ENCODE measurements around the gene RPL4.
"Not testable (repeated sequence)": the region's sequence is repeated elsewhere in the genome, so short reads cannot be mapped to it uniquely, and the experiment has no call there.

Gene RPL4

DNA sequence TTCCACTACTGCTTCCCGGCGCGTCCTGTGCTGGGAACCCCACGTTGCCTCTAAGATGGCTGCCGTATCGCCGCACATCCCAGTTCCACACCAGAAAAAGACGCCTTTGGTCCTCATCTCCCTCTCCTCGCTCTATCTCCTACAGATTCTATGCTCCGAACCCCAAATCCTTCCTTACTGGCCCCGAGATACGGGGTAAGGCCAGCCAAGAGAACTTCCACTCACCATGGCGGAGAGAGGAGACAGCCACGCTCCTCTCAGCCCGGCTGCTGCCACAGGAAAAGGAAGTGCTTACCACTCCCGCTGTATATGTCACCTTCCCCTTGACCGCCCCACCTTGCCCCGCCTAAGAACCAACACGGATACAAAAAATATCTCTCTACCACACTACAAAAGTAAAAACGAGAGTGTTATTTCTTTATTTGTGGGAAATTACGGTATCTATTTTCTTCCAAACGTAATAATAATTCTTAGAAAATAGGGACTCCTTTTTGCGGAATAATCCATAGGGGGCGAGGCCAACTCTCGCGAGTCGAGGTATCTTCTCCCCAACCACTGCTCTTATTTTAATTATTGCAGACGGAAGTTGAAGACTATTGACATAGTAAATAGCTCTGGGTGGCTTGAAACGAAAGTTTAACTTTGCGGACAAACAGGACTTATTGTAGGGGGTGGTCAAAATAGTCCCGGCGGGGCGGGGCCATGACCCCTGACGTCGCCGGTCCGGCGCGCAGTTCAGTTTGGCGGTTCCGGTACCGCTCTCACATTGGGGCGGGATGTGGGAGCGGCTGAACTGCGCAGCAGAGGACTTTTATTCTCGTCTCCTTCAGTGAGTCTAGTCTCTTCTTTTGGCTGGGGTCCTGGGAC lies at the start of gene RPL4, which contains the start of gene ZWILCH:
Gene RPL4, minus strand, starts transcription at position 293 of the 867 bp plus-strand sequence. Its CDS starts 65 bp downstream, at position 228.
Gene ZWILCH, plus strand, starts transcription at position 764 of the 867 bp plus-strand sequence. Its CDS starts 13 bp downstream, at position 777.
- DNase-seq, result peak; percentile 62

DNA sequence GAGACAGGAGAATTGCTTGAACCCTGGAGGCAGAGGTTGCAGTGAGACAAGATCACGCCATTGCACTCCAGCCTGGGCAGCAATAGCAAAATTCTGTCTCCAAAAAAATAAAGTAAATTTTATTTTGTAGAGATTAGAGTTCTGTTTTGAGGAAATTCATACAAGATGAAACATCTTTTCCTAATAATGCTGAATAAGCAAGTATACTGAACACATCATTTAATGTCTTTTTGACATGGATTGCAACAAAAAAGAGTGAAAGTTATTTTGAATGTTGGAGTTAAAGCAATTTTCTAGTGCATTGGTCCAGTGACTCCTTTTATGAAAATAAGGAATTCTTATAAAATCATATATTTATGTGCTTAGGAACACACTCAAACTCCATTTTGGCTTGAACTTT lies 40.6 kb upstream of the RPL4 start:
- DNase-seq, result no peak

DNA sequence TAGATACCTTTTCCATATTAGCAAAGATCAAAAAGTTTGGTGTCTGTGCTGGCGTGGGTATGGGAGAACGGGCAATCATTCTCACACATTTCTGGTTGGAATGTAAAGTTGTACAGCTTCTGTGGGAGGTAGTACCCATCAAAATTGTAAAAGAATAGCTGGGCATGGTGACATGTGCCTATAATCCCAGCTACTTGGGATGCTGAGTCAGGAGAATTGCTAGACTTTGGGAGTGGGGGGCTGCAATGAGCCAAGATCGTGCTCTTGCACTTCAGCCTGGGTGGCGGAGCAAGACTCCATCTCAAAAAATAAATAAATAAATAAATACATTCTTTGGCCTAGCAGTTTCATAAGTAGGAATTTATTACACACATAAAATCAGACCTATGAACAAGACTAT lies 38.2 kb upstream of the RPL4 start:
- no peak for DNase-seq

DNA sequence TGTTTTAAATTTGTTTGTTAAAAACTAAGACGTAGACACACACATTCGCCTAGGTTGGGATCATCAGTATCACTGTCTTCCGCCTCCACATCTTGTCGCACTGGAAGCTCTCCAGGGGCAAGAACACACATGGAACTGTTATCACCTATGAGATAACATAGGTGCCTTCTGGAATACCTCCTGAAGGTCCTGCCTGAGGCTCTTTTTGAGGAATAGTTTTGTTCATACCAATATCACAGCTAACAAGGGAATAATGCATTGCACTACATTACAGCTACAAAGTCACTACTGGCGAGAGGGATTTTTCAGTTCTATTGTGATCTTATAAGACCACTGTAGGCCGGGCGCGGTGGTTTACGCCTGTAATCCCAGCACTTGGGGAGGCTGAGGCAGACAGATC lies 30.4 kb upstream of the RPL4 start:
- DNase-seq, result no peak

DNA sequence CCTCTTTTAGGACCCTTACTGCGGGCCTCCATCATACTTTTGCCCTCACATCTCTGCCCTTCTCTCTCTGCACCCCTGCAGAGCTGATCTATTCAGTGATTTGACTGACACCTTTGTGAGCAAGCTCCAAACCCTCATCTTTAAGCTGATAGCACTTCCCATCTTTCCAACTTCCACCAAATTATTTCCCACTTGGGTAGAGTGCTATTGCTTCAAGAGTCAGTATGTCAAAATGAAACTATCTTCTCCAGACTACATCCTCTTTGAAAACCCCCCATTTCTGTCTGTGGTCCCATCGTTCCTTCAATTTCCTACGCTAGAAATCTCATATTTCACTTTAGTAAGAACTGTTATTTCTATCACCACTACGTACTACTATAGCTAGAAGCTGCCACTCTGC lies 20.2 kb upstream of the RPL4 start:
- no peak for DNase-seq

DNA sequence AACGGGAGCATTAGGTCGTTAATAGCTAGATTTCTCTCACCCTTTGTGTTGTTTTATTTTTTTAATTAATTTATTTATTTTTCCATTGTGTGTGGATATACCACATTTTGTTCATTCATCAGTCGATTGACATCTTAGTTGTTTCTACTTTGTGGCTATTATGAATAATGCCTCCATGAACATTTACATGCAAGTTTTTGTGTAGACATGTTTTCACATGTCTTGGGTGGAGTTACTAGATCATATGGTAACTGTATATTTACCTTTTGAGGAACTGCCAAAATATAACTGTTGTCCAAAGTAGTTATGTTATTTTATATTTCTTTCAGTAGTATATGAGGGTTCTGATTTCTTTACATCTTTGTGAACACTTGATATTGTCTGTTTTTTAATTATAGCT lies 19.3 kb upstream of the RPL4 start:
- DNase-seq, result no peak

DNA sequence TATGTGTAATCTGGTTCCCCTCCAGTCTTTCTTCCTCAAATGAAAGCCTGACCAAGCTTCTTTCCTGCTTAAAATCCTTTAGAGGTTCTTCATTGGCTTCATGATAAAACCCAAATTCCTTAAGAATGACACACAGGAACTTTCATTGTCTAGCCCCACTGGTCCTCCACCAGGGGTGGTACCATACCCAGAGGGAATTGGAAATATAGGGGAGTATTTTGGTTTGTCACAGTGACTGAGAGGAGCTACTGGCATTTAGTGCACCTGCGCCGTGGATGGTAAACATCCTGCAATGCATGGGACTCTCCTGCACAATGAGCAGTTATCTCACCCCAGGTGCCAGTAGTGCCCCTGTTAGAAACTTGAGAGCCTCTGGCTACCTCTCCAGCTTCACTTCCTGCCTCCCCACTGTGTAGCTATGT lies 11.3 kb upstream of the RPL4 start:
- no peak for DNase-seq

DNA sequence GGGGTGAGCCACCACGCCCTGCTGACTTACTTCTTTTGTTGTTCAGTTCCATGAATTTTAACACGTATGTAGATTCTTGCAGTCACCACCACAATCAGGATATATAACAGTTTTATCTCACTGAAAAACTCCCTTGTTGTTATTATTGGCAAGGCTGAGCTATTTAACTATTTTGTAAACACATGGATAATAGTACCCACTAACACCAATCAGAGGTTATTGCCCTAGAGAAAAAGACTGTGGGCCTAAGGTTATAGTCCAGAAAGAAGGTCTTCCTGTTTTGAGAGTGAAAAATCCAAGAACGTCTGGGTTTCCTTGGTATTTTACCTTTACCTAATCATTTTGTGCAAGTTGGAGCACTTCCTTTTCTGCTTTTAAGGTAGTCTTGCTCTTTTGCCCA lies 9.9 kb upstream of the RPL4 start:
- no peak for DNase-seq

DNA sequence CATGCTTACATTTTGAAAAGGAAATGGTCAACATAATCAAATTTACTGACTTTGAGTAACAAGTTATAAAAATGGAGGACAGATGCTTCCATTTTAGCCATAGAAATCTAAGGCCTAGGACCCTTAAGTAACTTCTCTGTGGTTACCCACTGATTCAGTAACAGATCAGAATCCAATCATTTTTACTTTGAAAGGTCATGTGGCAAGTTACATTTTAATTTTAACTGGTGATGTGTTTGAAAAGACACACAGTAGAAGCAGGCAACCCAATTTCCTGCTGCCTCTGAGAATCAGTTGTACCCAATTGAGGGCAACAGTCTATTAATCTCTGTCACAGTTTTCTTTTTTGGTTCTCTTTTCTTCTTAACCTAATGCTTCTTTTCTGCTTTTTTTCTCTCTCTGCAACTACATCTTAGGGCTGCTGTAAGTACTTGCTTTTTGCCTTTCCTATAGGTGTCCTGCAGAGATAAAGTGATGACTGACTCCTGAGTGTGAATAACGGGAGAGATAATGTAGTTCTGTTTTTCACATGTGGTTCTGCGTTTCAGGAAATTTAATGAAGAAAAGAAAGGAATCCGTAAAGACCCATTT lies 3.7 kb upstream of the RPL4 start:
- no peak for DNase-seq

DNA sequence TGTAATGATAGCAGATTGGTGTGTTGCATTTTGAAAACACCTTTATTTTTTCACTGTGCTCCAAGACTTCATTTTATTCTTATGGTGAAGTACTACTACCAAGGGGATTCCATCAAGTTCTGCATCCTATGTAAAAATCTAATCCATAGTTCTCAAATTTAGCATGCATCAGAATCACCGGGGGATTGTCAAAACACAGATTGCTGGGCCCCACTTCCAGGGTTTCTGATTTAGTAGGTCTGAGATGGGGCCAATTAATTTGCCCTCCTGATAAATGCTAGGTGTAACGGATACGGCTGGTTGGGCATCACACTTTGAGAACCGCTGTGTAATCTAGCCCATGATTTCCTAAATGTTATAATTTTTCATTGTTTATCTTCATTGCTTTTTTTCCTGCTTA lies 1.2 kb upstream of the RPL4 start:
- DNase-seq, result no peak

DNA sequence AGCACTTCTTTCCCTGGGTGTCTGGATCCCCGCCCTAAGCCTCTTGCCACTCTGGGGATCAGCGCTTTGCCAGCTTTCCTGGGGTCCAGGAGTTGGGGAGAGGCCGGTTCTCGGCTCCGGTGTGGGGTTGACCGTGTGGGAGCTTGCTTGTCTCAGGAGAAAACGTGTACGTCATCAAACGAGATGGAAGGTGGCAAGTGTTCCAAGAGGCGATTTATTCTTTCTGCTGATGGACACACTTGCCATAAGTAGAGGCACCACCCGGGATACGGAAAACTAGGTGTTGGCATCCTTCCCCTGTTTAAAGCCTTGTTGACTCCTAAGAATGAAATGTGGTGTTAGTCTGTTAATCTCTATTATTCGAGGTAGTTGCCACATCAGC lies 766 bp upstream of the RPL4 start:
- DNase-seq, result no peak

DNA sequence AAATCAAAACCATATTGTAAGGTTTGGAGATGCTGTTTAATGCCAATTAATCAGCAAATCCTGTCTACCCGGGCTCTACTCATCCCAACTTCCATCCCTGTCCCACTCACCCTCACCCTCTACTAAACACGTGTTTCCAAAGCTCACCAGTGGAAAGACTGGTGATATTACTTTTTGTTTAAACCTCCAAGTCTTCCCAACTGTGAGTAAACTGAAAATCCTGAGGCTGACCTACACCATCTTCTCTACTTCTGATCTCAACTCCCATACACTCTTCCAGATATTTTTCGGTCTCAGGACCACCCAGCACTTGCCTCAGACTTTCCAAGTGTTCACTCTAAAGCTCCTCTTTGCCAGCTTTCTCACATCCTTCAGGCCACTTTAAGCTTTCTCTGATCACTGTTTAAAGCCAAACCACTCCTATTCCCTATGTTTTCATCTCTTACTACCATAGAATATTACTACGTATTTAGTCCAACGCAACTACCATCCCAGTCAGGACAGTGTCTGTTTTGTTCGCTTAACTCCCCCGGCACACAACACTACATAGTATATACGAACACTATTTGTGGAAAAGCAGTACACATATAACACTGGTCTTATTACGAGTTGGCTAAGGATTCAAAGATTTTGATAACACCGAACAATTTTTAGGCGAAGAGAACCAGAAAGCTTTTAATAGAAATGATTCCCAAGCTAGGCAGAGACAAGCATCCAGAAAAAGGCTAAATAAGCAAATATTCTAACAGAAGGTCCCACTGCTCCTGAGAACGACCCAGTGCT lies 684 bp downstream of the RPL4 start:
- DNase-seq, result no peak

DNA sequence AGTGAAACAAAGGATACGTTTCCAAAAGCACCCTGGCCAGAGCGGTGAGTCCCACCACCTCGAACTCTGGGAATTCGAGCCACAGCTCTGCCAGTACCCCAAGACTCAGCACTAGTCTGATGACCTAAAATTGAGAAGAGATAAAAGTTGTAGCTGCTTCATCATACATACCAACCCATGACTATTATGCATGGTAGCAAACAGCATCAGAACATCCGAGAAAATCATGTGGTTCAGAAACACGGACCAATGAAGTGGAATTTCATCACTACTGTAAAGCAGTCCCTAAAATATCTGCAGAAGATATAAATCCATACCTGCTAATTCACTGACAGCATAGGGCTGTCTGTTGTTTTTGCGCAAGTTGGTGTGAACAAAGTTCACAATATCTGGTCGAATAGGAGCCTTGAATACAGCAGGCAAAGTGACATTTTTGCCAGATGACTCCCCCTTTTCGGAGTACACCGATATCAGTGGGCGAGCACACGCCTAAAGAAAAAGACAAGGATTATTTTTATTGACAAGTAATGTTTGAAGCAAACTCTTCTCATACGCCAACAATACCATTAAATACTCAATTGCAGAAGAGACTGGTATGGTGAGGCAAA lies 1.5 kb downstream of the RPL4 start:
- DNase-seq, result not testable (repeated sequence)

DNA sequence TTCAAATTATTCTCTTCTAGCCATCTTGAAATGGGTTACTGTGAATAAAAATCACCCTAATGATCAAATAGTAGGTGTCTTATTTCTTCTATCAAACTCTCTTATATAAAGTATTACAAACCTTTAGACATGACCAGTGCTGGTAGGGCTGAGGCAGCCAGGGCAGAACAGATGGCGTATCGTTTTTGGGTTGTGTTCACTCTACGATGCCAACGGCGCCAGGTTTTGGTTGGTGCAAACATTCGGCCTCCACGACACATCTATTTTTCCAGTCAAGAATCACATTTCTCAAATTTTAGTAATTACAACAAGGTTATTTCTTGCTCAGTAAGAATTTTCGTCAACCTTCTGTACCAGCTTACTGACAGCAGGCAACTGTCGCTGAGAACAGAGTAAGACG lies 2.2 kb downstream of the RPL4 start:
- no peak for DNase-seq

DNA sequence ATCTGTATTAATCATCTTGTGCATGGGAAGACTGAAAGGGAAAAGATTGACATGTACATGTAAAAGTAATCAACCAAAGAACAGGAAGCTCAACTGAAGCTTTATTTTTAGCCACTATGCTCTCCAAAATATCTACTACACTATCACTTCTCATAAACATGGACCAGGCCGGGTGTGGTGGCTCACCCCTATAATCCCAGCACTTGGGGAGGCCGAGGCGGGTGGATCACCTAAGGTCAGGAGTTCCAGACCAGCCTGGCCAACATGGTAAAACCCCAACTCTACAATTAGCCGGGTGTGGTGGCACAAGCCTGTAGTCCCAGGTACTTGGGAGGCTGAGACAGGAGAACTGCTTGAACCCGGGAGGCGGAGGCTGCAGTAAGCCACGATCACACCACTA lies 4.3 kb downstream of the RPL4 start:
- DNase-seq, result not testable (repeated sequence)

DNA sequence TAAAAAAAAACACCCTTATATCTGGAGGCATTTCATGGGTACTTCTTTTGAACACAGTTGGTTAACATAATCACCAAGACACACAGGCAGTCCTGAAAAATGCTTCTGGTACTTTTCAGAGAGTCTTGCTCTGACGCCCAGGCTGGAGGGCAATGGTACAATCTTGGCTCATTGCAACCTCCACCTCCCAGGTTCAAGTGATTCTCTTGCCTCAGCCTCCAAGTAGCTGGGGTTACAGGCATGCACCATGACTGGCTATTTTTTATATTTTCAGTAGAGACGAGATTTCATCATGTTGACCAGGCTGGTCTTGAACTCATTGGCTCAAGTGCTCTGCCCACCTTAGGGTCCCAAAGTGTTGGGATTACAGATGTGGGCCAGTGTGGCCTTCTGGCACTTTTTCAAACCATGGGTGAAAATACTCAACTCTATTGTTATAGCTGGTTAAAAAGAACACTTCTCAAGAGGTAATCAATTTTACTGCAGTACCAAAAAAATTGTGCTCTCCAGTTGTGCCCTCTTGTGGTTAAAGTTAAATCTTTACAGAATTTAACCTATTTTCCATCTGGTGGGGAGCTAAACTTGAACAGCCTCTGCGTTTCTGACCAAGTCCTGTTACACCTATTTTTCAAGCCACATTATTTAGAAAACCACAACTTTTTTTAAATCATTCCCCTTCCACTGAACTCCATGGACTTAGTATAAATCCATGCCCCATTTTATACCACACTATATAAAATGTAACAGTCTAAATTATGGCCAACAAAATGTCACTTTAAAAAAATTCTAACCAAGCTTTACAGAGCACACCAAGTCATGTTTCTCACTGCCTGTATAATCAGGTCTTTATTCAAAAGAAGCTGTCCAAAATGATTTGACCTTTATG lies 5.9 kb downstream of the RPL4 start:
- DNase-seq, result no peak

DNA sequence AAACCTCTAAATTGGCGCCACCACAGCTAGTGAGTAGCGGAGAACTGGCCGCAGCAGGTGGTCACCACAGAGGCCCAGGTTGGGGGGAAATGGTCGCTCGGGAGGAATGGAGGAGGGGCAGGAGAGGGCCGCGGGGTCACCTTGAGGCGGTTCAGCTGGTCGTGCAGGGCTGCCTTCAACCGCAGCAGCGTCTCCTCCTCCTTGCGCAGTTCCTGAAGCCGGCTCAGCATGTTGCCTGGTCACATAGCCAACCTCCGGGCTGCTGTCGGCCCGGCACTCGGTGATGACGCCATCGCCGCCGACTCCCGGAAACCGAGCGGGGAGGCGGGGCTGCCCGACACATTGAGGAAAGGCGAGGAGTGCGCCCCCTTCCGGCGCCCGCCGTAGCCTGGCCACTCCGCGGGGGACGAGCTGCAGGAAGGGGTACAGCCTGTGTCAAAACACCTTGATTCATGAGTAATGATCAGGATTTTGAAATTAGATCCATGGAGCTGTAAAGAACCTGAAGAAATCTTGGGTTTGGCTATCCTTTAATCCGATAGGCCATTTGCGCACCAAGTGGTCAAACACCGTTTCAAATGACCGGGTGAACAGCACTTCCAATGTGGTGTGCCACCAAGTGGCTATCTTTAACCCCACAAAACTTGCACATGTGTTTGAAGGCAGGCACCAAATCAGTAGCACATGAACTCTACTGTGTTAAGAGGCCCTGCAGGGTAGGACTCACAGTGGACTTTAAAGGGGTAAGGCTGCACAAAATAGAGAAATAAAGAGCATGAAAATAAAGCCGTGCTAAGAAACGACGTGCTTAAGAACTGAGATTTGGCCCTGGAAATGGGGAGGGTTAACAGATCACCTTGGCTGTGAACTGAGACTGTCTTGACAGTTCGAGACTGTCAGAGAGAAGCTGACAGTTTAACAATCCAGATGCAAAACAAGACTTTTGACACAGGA lies 6.9 kb downstream of the RPL4 start, which contains the start of gene SNAPC5:
Gene SNAPC5, minus strand, starts transcription at position 261 of the 954 bp plus-strand sequence. Its CDS starts 31 bp downstream, at position 230.
- DNase-seq, result peak; percentile 88

DNA sequence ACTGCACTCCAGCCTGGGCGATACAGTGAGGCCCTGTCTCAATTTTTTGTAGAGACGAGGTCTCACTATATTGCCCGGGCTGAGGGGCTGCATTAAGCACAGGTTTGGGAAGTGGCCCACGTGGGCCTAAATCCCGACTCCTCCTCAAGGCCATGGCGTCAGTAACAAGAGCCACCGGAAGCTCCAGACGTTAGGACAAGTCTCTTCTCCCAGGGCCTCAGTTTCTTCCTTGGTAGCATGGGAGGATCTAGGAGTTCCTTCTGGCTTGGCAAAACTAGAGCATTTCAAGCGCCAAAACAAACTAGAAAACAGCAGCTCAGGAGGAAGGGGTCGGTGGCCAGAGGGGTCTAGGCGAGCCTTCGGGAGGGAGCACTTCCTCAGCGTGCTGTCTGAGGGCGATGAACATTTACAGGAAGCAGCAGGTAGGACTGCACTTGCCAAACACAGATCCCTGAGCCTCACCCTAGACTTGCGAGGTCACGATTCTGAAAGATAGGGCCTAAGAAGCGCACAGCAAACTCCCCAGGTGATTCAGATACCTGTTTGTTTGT lies 7.6 kb downstream of the RPL4 start:
- DNase-seq, result no peak

DNA sequence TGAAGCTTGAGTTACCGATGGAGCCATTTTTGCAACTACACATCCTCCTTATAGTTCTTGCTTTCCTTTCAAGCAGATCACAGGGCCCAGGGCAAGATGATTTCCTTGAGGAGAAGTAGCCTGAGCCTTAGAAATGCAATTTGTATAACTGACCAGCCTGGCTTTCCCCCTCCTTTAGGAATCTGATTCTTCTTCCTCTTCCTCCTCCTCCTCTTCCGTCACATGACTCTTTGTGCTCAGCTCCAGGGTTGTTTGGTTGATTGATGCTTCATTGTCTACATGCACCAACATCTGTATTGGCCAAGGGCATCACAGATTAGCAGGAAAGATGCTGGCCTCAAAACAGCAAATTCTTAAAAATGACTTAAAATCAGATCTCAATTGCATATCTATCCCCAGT lies 10.4 kb downstream of the RPL4 start:
- DNase-seq, result no peak

DNA sequence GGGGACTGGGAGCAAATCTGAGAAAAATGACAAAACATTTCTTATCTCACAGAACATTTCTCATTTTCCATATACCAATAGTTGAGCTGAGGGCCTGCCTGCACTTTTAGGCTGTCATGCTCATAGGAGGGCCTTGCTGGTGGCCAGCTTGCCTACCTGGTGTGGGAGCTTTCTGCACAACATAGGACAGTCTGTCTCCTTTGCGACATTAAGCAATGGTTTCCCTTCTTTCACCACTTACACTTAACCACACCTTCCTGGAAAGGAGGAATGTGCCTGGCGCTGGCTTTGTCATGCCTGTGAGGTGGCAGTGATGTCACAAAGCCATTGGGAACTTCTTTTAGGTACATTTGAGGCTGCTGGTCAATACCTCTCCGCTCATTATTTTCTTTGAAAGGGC lies 12.8 kb downstream of the RPL4 start:
- peak; percentile 46 for DNase-seq
